SH-SY5Y (cell line): ENCODE results near the gene ENDOU.

Source experiments
- GATA2 ChIP-seq: IDR thresholded peaks from 2 replicates; pipeline ENCODE4 v1.6.1; 2011; ENCODE audit warnings: mild to moderate bottlenecking, low read depth, low read length
- GATA3 ChIP-seq: IDR thresholded peaks from 2 replicates; pipeline ENCODE4 v1.6.1; 2011; ENCODE audit warnings: low read depth, mild to moderate bottlenecking, low read length, moderate library complexity

GRCh38 chr12:47698055-47698454 lies 27.2 kb downstream of the ENDOU start:
- TF ChIP-seq GATA2 (no peak), GATA3 (no peak)
